H1 (cell line): Measurements from ENCODE around the gene CDK19. TPM values are rescaled to one million over a fixed set of nuclear protein-coding genes. Genes with fewer than 3 reads are reported as not detected.

Experiments used
- CTCF ChIA-PET: fragments of 300-600 bp; sonication (Branson Sonifier 250); formaldehyde crosslinking; loops from one replicate; lab custom pipeline; 2021; ENCODE audit not compliant: partially characterized antibody; lab: Charles Lee
- POLR2A ChIA-PET: fragments of 300-600 bp; sonication (Branson Sonifier 250); formaldehyde crosslinking; loops from one replicate; lab custom pipeline; 2021; ENCODE audit warnings: inconsistent platforms; ENCODE audit not compliant: partially characterized antibody; lab: Charles Lee
- DNase-seq, 2 experiments: peaks; one replicate each; pipeline versions ENCODE4 v3.0.0 to v3.0.0-alpha.2; 2010 to 2022; ENCODE audit warnings: low spot score in 2 of 2, low read depth in 1 of 2, mixed read lengths in 1 of 2
- FAIRE-seq: peaks from 2 replicates; lab custom pipeline; 2011; peaks lifted over from hg19 to GRCh38; lab: Jason Lieb, UNC
- H2AFZ ChIP-seq: 2 replicates; pipeline ENCODE4 v1.8.1; 2012; ENCODE audit warnings: low read length, inconsistent platforms
- H2AK5ac ChIP-seq: 2 replicates; pipeline ENCODE4 v1.6.1; 2013; ENCODE audit warnings: low read depth, low read length
- H2BK120ac ChIP-seq: replicated peaks from 2 replicates; pipeline ENCODE3; 2013; ENCODE audit warnings: low read depth, low read length, inconsistent platforms
- H2BK12ac ChIP-seq: 2 replicates; pipeline ENCODE4 v1.6.1; 2013; ENCODE audit warnings: low read depth, low read length
- H2BK15ac ChIP-seq: 2 replicates; pipeline ENCODE4 v1.6.1; 2013; ENCODE audit warnings: low read length
- H2BK20ac ChIP-seq: 2 replicates; pipeline ENCODE4 v1.6.1; 2013; ENCODE audit warnings: low read length
- H2BK5ac ChIP-seq: 2 replicates; pipeline ENCODE4 v1.6.1; 2013; ENCODE audit warnings: low read depth, low read length
- H3K14ac ChIP-seq: 2 replicates; pipeline ENCODE4 v1.6.1; 2013; ENCODE audit warnings: inconsistent platforms; ENCODE audit not compliant: insufficient read length
- H3K18ac ChIP-seq: 2 replicates; pipeline ENCODE4 v1.6.1; 2013; ENCODE audit warnings: low read length; ENCODE audit errors: extremely low read depth
- H3K23ac ChIP-seq: 2 replicates; pipeline ENCODE4 v1.6.1; 2013; ENCODE audit warnings: inconsistent platforms; ENCODE audit not compliant: insufficient read length
- H3K23me2 ChIP-seq: 2 replicates; pipeline ENCODE4 v1.6.1; 2013; ENCODE audit warnings: low read depth, low read length
- H3K27ac ChIP-seq: 2 replicates; pipeline ENCODE4 v1.6.1; 2011; ENCODE audit warnings: low read depth, low read length, inconsistent platforms
- H3K27me3 ChIP-seq, 4 experiments: replicated peaks in 1 of 4; 1 replicate in 1 of 4; 2 replicates in 3 of 4; pipeline versions ENCODE4 v1.6.1 to v1.8.1; 2011 to 2013; ENCODE audit warnings: low read length in 3 of 4, mild to moderate bottlenecking in 3 of 4, inconsistent platforms in 2 of 4, mixed read lengths in 2 of 4, moderate library complexity in 1 of 4; ENCODE audit not compliant: control insufficient read depth in 3 of 4, insufficient read depth in 3 of 4; ENCODE audit errors: extremely low read depth in 1 of 4
- H3K36me3 ChIP-seq, 4 experiments: 2 replicates each; pipeline versions ENCODE4 v1.6.1 to v1.8.1; 2011 to 2013; ENCODE audit warnings: mild to moderate bottlenecking in 4 of 4, low read length in 3 of 4, moderate library complexity in 2 of 4, control low read depth in 1 of 4, inconsistent platforms in 1 of 4; ENCODE audit not compliant: insufficient read depth in 4 of 4, control insufficient read depth in 2 of 4
- H3K4ac ChIP-seq: replicated peaks from 2 replicates; pipeline ENCODE3; 2013; ENCODE audit warnings: low read length, low read depth, mixed read lengths, inconsistent platforms; ENCODE audit not compliant: insufficient read length
- H3K4me1 ChIP-seq, 4 experiments: replicated peaks in 1 of 4; 1 replicate in 1 of 4; 2 replicates in 3 of 4; pipeline versions ENCODE4 v1.6.1 to v1.8.1; 2011 to 2013; ENCODE audit warnings: low read length in 3 of 4, inconsistent platforms in 2 of 4, mixed read lengths in 1 of 4; ENCODE audit not compliant: insufficient read depth in 4 of 4, control insufficient read depth in 3 of 4
- H3K4me2 ChIP-seq, 2 experiments: 2 replicates each; pipeline versions ENCODE4 v1.6.1 to v1.8.1; 2011 to 2013; ENCODE audit warnings: low read depth in 2 of 2, low read length in 2 of 2, control low read depth in 1 of 2, inconsistent platforms in 1 of 2, mild to moderate bottlenecking in 1 of 2; ENCODE audit not compliant: insufficient read depth in 1 of 2
- H3K4me3 ChIP-seq, 4 experiments: fragments of 200-600, 300-600 bp in 1 of 4; sonication (generic), shearing (Covaris generic), sonication (Bioruptor Twin) in 1 of 4; 2 replicates each; pipeline versions ENCODE4 v1.5.1 to v1.8.1; 2011 to 2016; ENCODE audit warnings: low read length in 4 of 4, low read depth in 3 of 4, control low read depth in 2 of 4, inconsistent platforms in 2 of 4, mild to moderate bottlenecking in 2 of 4, mixed read lengths in 1 of 4, moderate library complexity in 1 of 4; ENCODE audit not compliant: insufficient read depth in 2 of 4; ENCODE audit errors: extremely low read depth in 1 of 4
- H3K56ac ChIP-seq: replicated peaks from 2 replicates; pipeline ENCODE3; 2013; ENCODE audit warnings: low read depth, mild to moderate bottlenecking, mixed read lengths, low read length, inconsistent platforms; ENCODE audit not compliant: insufficient read length
- H3K79me1 ChIP-seq: 2 replicates; pipeline ENCODE4 v1.6.1; 2013; ENCODE audit warnings: low read depth, low read length, control low read depth
- H3K79me2 ChIP-seq, 2 experiments: 2 replicates each; pipeline versions ENCODE4 v1.6.1 to v1.8.1; 2012 to 2013; ENCODE audit warnings: low read length in 2 of 2, mild to moderate bottlenecking in 2 of 2, inconsistent platforms in 1 of 2; ENCODE audit not compliant: insufficient read depth in 2 of 2, control insufficient read depth in 1 of 2
- H3K9ac ChIP-seq, 4 experiments: replicated peaks in 1 of 4; 1 replicate in 1 of 4; 2 replicates in 3 of 4; pipeline versions ENCODE4 v1.6.1 to v1.8.1; 2011 to 2013; ENCODE audit warnings: low read depth in 3 of 4, low read length in 3 of 4, control low read depth in 2 of 4, mild to moderate bottlenecking in 2 of 4, moderate library complexity in 2 of 4, inconsistent platforms in 1 of 4; ENCODE audit errors: extremely low read depth in 1 of 4
- H3K9me3 ChIP-seq, 2 experiments: 2 replicates each; pipeline versions ENCODE4 v1.6.1 to v1.8.1; 2012 to 2013; ENCODE audit warnings: mild to moderate bottlenecking in 2 of 2, moderate library complexity in 2 of 2, control low read depth in 1 of 2, inconsistent platforms in 1 of 2, low read depth in 1 of 2, low read length in 1 of 2, mixed read lengths in 1 of 2; ENCODE audit not compliant: insufficient read depth in 2 of 2
- H4K20me1 ChIP-seq, 2 experiments: replicated peaks in 1 of 2; 2 replicates each; pipeline versions ENCODE3 to v1.8.1; 2011 to 2013; ENCODE audit warnings: inconsistent platforms in 2 of 2, low read length in 2 of 2, mild to moderate bottlenecking in 1 of 2; ENCODE audit not compliant: insufficient read depth in 2 of 2, control insufficient read depth in 1 of 2
- H4K5ac ChIP-seq: 2 replicates; pipeline ENCODE4 v1.6.1; 2013; ENCODE audit warnings: low read length, low read depth, mixed read lengths, inconsistent platforms; ENCODE audit not compliant: insufficient read length
- H4K8ac ChIP-seq: 2 replicates; pipeline ENCODE4 v1.8.0; 2013; ENCODE audit warnings: mild to moderate bottlenecking, moderate library complexity, low read length, inconsistent platforms; ENCODE audit not compliant: insufficient read depth; ENCODE audit errors: extremely low read depth
- H4K91ac ChIP-seq: replicated peaks from 2 replicates; pipeline ENCODE3; 2013; ENCODE audit warnings: low read length, mixed read lengths, inconsistent platforms; ENCODE audit not compliant: insufficient read length
- CREB1 ChIP-seq: IDR thresholded peaks from 2 replicates; pipeline ENCODE4 v1.6.1; 2012; ENCODE audit warnings: inconsistent platforms
- GABPA ChIP-seq: IDR thresholded peaks from 2 replicates; pipeline ENCODE4 v1.6.1; 2011; ENCODE audit warnings: mild to moderate bottlenecking, low read length, moderate library complexity, borderline replicate concordance; ENCODE audit not compliant: insufficient read depth
- WGBS, 2 experiments: shearing (Covaris generic) in 1 of 2; methylation state at CpG; one replicate each; pipeline versions ENCODE4 v1.1.6 to v1.1.7; 2013 to 2015; ENCODE audit warnings: low lambda C conversion rate in 2 of 2, mixed read lengths in 2 of 2, inconsistent platforms in 1 of 2, low coverage in 1 of 2, missing lambda C conversion rate in 1 of 2; ENCODE audit not compliant: insufficient replicate concordance in 2 of 2, insufficient coverage in 1 of 2, insufficient read length in 1 of 2; ENCODE audit errors: extremely low coverage in 1 of 2, missing lambda C conversion rate in 1 of 2; 5-methylcytosine and 5-hydroxymethylcytosine counted together
- polyA plus RNA-seq, 7 experiments: library from polyadenylated mRNA; depleted of rRNA in 3 of 7; stranded (reverse) in 5 of 7; unstranded in 2 of 7; fragments of >200 nt in 5 of 7; fragments of 200-250 nt in 2 of 7; gene quantifications; 1 replicate in 5 of 7; 2 replicates in 1 of 7; 4 replicates in 1 of 7; pipeline versions ENCODE4 v1.2.1 to v1.2.3, GENCODE V29; 2011 to 2013; ENCODE audit warnings: missing spikeins in 2 of 7, mixed read lengths in 2 of 7
- total RNA-seq: library from RNA; stranded (reverse); fragmentation: NEBNext Ultra II Directional; extraction: Animal tissue kit (Norgen Biotek cat#: 25700); gene quantifications from 2 replicates; pipeline ENCODE4 v1.2.1, GENCODE V29; 2021

CDK19 gene
- total and polyA plus RNA-seq, 2 of the 8 experiments (the other 6 are each of a cell fraction or from before 2014, with no cell fraction given): 4.9 to 12.6 TPM

DNA sequence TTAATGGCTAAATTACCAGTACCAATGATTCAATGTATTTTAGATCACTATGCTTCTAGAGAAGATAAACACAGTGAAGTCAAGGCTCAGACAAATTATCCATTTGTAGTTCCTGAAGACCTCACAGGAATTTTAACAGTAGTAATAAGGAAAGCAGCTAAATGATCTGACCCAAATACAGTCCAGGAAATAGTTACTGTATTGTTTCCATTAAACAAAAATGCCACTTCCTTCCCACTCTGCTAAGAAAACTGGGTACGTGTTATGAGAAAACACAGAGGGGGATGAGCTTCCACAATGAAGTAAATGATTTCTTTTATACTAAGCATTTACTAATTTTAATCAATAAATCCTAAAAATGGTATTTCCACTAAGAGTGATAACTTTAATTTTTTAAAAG lies 127.9 kb downstream of the CDK19 start:
- CTCF ChIA-PET: interaction anchor here (0.6 to 1.3 kb wide), 5 partner anchors 9 to 68 kb away, joined by 3 read pairs; no protein-coding TSS in a partner anchor
- FAIRE-seq: no peak
- H3K18ac ChIP-seq: no peak overlapping the region

More for the DNA sequence above, 127.9 kb downstream of the CDK19 start:
- no peak overlapping the region for H2AK5ac ChIP-seq
- POLR2A ChIA-PET: interaction anchor here (0.9 to 3.6 kb wide), 3 partner anchors 187 to 271 kb away, joined by 4 to 17 read pairs (median 4); partner anchors contain the start of genes AMD1 and GTF3C6
- WGBS, 2 experiments: 83% methylated on average over 1 of the region's 1 CpG; no CpG with 5 or more reads in 1 of the 2 experiments
- H3K4ac ChIP-seq: no peak overlapping the region
- H3K4me3 ChIP-seq: no peak overlapping the region
- H3K4me1 ChIP-seq: peaks cover 0 to 7% (median 2%) of the 10 kb centered on the region in 4 experiments; a peak in 2 of 7 replicates
- H3K23ac ChIP-seq: no peak overlapping the region
- no peak overlapping the region for H3K27ac ChIP-seq
- no peak overlapping the region for H2BK120ac ChIP-seq
- H3K9ac ChIP-seq: no peak overlapping the region
- H3K27me3 ChIP-seq: no peaks in the 10 kb centered on the region
- no peak overlapping the region for H2BK15ac ChIP-seq
- no peak overlapping the region for H3K4me2 ChIP-seq
- no peak overlapping the region for H2BK20ac ChIP-seq
- no peak overlapping the region for H4K8ac ChIP-seq
- no peaks in the 10 kb centered on the region for H3K23me2 ChIP-seq
- H2BK5ac ChIP-seq: no peak overlapping the region
- H3K56ac ChIP-seq: no peak overlapping the region
- H3K79me1 ChIP-seq: peaks cover 2% of the 10 kb centered on the region; the same call in 1 of the 2 replicates
- no peak for TF ChIP-seq GABPA
- no peak for TF ChIP-seq CREB1
- no peak overlapping the region for H4K91ac ChIP-seq
- H2AFZ ChIP-seq: no peak overlapping the region
- no peaks in the 10 kb centered on the region for H3K36me3 ChIP-seq
- H3K9me3 ChIP-seq: no peaks in the 10 kb centered on the region
- DNase-seq: no peak
- H2BK12ac ChIP-seq: no peak overlapping the region
- H4K20me1 ChIP-seq: peaks cover 0 to 3% of the 10 kb centered on the region in 2 experiments
- no peak overlapping the region for H4K5ac ChIP-seq
- H3K14ac ChIP-seq: no peak overlapping the region
- H3K79me2 ChIP-seq: no peaks in the 10 kb centered on the region; a peak in 1 of 4 replicates
